ENCODE results near the gene KIAA1958. TPM values are rescaled to one million over a fixed set of nuclear protein-coding genes. Genes with fewer than 3 reads are reported as not detected.

KIAA1958 gene
- total RNA-seq, 1 experiment from 2014 or later = 18.5 TPM

GRCh38 chr9:112717661-112718331 lies 231.2 kb downstream of the KIAA1958 start, which contains the start of gene INIP:
Gene INIP, minus strand, starts transcription at chr9:112718117. Its CDS starts 1,632 bp downstream, at chr9:112716485.
- Histone ChIP-seq H3K9me2 (ENCODE audit: insufficient read depth) (no peaks in the 10 kb centered on the region), H3K79me2 (ENCODE audit: insufficient read depth, low read length) (peaks cover 22% of the 10 kb centered on the region), H3K4me3 (replicated peaks in 1 of 2; ENCODE audit: low read depth in 1 of 2, low read length in 2 of 2) (peak within 1 kb of the TSS; percentile 70 to 75), H3K27ac (ENCODE audit: low read depth, low read length) (peak within 1 kb of the TSS; percentile 55), H3K27me3 (ENCODE audit: insufficient read depth, low read length) (no peaks in the 10 kb centered on the region), H2AFZ (ENCODE audit: low read depth, low read length, poor library complexity, severe bottlenecking) (peak within 1 kb of the TSS; percentile 89), H3K9ac (ENCODE audit: low read length) (peak within 1 kb of the TSS; percentile 71), H3K4me1 (ENCODE audit: control insufficient read depth in 1 of 2, insufficient read depth in 2 of 2, low read length in 2 of 2) (peaks cover 2 to 10% of the 10 kb centered on the region in 2 experiments; a peak in 2 of 4 replicates), H3K4me2 (ENCODE audit: low read length) (peak within 1 kb of the TSS; percentile 81), H3K9me3 (ENCODE audit: control insufficient read depth in 1 of 2, insufficient read depth in 1 of 2, low read depth in 1 of 2, low read length in 2 of 2) (no peaks in the 10 kb centered on the region), H4K20me1 (ENCODE audit: insufficient read depth) (no peaks in the 10 kb centered on the region), H3K36me3 (ENCODE audit: control insufficient read depth in 1 of 2, insufficient read depth in 2 of 2, low read length in 2 of 2) (peaks cover 0 to 3% of the 10 kb centered on the region in 2 experiments; a peak in 1 of 4 replicates)
- ATAC-seq (peak; percentile 90), DNase-seq (ENCODE audit: low read depth, low spot score) (peak; percentile 96)
- CTCF ChIA-PET = interaction anchor here (1.0 to 1.6 kb wide), 3 partner anchors 75 to 605 kb away, joined by 3 to 7 read pairs (median 6); no protein-coding TSS in a partner anchor
- POLR2A ChIA-PET = interaction anchor here (0.6 to 1.5 kb wide), 11 partner anchors 10 to 598 kb away, joined by 3 to 11 read pairs (median 4); no protein-coding TSS in a partner anchor
- intact Hi-C loops (cut with micrococcal nuclease) = loop anchor here (2.0 to 10.0 kb wide), 3 partner anchors 33 to 233 kb away; partner anchors contain the start of genes KIAA1958 and SNX30
- RAD21 ChIA-PET (ENCODE audit: low non-redundant PET in 1 of 2, low total read pairs in 2 of 2, uncharacterized antibody in 2 of 2, unreplicated experiment in 2 of 2) = interaction anchor here in 1 of 2 experiments (0.6 kb wide), 1 partner anchor 22 kb away, joined by 3 read pairs; no protein-coding TSS in a partner anchor
- BruUV-seq (replicated peaks) = TSS peak; percentile 90
- TF ChIP-seq POLR2AphosphoS5 (IDR thresholded peaks at IDR 0.05; ENCODE audit: low read depth, low read length) = peak; percentile 81
- TF ChIP-seq CTCF (IDR thresholded peaks at IDR 0.05 in 2 of 3, conservative IDR thresholded peaks at IDR 0.05 in 1 of 3; ENCODE audit: borderline replicate concordance in 1 of 3, insufficient read depth in 1 of 3, low read depth in 2 of 3, low read length in 2 of 3) = no peak
- TF ChIP-seq ZFX (IDR thresholded peaks at IDR 0.05) = no peak; the same call in 1 of the 2 replicates
- peak; percentile 95 for TF ChIP-seq SIN3A (IDR thresholded peaks at IDR 0.05; ENCODE audit: low read depth)
- peak; percentile 33 for TF ChIP-seq POLR2A (IDR thresholded peaks at IDR 0.05; ENCODE audit: borderline replicate concordance, extremely low read depth, insufficient read depth, insufficient read length)
- TF ChIP-seq TCF7L2 (IDR thresholded peaks at IDR 0.05; ENCODE audit: borderline replicate concordance, extremely low read depth, insufficient read depth, insufficient read length) = no peak
- TF ChIP-seq JUND (IDR thresholded peaks at IDR 0.05) = no peak
- peak; percentile 97 for TF ChIP-seq EGR1 (IDR thresholded peaks at IDR 0.05; ENCODE audit: low read depth)
- TF ChIP-seq SRF (IDR thresholded peaks at IDR 0.05; ENCODE audit: low read depth) = no peak
- peak; percentile 65; the same call in 1 of the 2 replicates for TF ChIP-seq MAX (IDR thresholded peaks at IDR 0.05)
- TF ChIP-seq ATF3 (IDR thresholded peaks at IDR 0.05) = no peak
- TF ChIP-seq RAD21 (IDR thresholded peaks at IDR 0.05; ENCODE audit: low read depth) = no peak; the same call in 1 of the 2 replicates
- no peak for TF ChIP-seq ZBTB33 (IDR thresholded peaks at IDR 0.05; ENCODE audit: extremely low read depth, insufficient replicate concordance, low read length)
- TF ChIP-seq CBX3 (IDR thresholded peaks at IDR 0.05; ENCODE audit: low read depth) = no peak
- TF ChIP-seq YY1 (IDR thresholded peaks at IDR 0.05; ENCODE audit: extremely low read depth, insufficient replicate concordance, low read depth, low read length) = peak; percentile 4
- no peak for TF ChIP-seq ZNF274 (IDR thresholded peaks at IDR 0.05; ENCODE audit: low read depth, low read length)
- no peak for TF ChIP-seq FOSL1 (IDR thresholded peaks at IDR 0.05; ENCODE audit: low read depth)
- TF ChIP-seq ELF1 (IDR thresholded peaks at IDR 0.05; ENCODE audit: borderline replicate concordance, low read depth) = peak; percentile 60; the same call in 1 of the 2 replicates

Data from HCT116 (cell line).